OCI-LY1 (cell line): Measurements from ENCODE around the gene TLR4.

Experiments
- H2AFZ ChIP-seq: fragments of 200-600 bp; sonication (generic), shearing (Covaris generic); 2 replicates; pipeline ENCODE4 v1.6.0; 2014; ENCODE audit warnings: antibody characterized with exemption, mild to moderate bottlenecking, low read length
- H3F3A ChIP-seq: fragments of 200-600 bp; sonication (generic), shearing (Covaris generic); 2 replicates; pipeline ENCODE4 v1.6.0; 2014; ENCODE audit warnings: mild to moderate bottlenecking, antibody characterized with exemption, low read length, moderate library complexity; ENCODE audit not compliant: insufficient read depth
- H3K27ac ChIP-seq: fragments of 200-600 bp; sonication (generic); 2 replicates; pipeline ENCODE4 v1.5.1; 2014; ENCODE audit warnings: low read length, mixed run types, mild to moderate bottlenecking, low read depth; ENCODE audit not compliant: poor library complexity, severe bottlenecking
- H3K27me3 ChIP-seq: fragments of 200-600 bp; sonication (generic); 2 replicates; pipeline ENCODE4 v1.6.0; 2014; ENCODE audit warnings: antibody characterized with exemption, mild to moderate bottlenecking, low read length, moderate library complexity; ENCODE audit not compliant: insufficient read depth
- H3K36me3 ChIP-seq: fragments of 200-600 bp; sonication (generic); 2 replicates; pipeline ENCODE4 v1.6.1; 2014; ENCODE audit warnings: mild to moderate bottlenecking, antibody characterized with exemption, low read length, moderate library complexity, mixed read lengths; ENCODE audit not compliant: insufficient read depth
- H3K4me1 ChIP-seq: fragments of 200-600 bp; sonication (generic); 2 replicates; pipeline ENCODE4 v1.5.1; 2014; ENCODE audit warnings: mild to moderate bottlenecking, low read length, moderate library complexity; ENCODE audit not compliant: insufficient read depth, severe bottlenecking
- H3K4me2 ChIP-seq: fragments of 200-600 bp; sonication (generic), shearing (Covaris generic); 2 replicates; pipeline ENCODE4 v1.6.1; 2014; ENCODE audit warnings: low read length
- H3K4me3 ChIP-seq: fragments of 200-600 bp; sonication (generic); 2 replicates; pipeline ENCODE4 v1.5.1; 2014; ENCODE audit warnings: low read length, low read depth, mild to moderate bottlenecking, mixed read lengths; ENCODE audit not compliant: poor library complexity, severe bottlenecking
- H3K79me2 ChIP-seq: fragments of 200-600 bp; shearing (Covaris generic); 2 replicates; pipeline ENCODE4 v1.6.1; 2016; ENCODE audit warnings: mixed run types, low read length, mixed read lengths; ENCODE audit not compliant: insufficient read depth
- H3K9ac ChIP-seq: fragments of 200-600 bp; sonication (generic), shearing (Covaris generic); 2 replicates; pipeline ENCODE4 v1.6.1; 2014; ENCODE audit warnings: mild to moderate bottlenecking, low read length, mixed read lengths
- H3K9me2 ChIP-seq: fragments of 200-600 bp; sonication (generic), shearing (Covaris generic); 2 replicates; pipeline ENCODE4 v1.6.1; 2014; ENCODE audit warnings: low read depth, mild to moderate bottlenecking, low read length, mixed read lengths
- H3K9me3 ChIP-seq: fragments of 200-600 bp; shearing (Covaris generic); 2 replicates; pipeline ENCODE4 v1.6.1; 2014; ENCODE audit warnings: low read length, mixed read lengths
- H4K20me1 ChIP-seq: fragments of 200-600 bp; sonication (generic), shearing (Covaris generic); 2 replicates; pipeline ENCODE4 v1.6.0; 2016; ENCODE audit warnings: mild to moderate bottlenecking, low read length; ENCODE audit not compliant: insufficient read depth
- CTCF ChIP-seq: fragments of 200-600 bp; sonication (generic), shearing (Covaris generic); IDR thresholded peaks from 2 replicates; pipeline ENCODE4 v1.5.1; 2017; ENCODE audit warnings: mild to moderate bottlenecking, antibody characterized with exemption, low read length, moderate library complexity, mixed read lengths
- EZH2 ChIP-seq: fragments of 200-600 bp; sonication (generic), shearing (Covaris generic); IDR thresholded peaks from 2 replicates; pipeline ENCODE4 v1.8.0; 2017; ENCODE audit warnings: borderline replicate concordance, mixed run types, mild to moderate bottlenecking, antibody characterized with exemption, low read length, moderate library complexity, mixed read lengths

The TLR4 gene

GRCh38 chr9:117723986-117724625 is 19.9 kb downstream of the TLR4 start:
- Histone ChIP-seq H3F3A (no peaks in the 10 kb centered on the region), H2AFZ (no peak overlapping the region), H3K4me1 (no peaks in the 10 kb centered on the region), H3K9ac (no peak overlapping the region), H3K27ac (no peak overlapping the region), H3K79me2 (no peaks in the 10 kb centered on the region), H3K27me3 (no peaks in the 10 kb centered on the region), H3K9me2 (no peaks in the 10 kb centered on the region), H3K9me3 (no peaks in the 10 kb centered on the region), H3K4me3 (no peak overlapping the region), H3K36me3 (no peaks in the 10 kb centered on the region), H3K4me2 (no peak overlapping the region), H4K20me1 (no peaks in the 10 kb centered on the region)
- TF ChIP-seq EZH2 = no peak

DNA sequence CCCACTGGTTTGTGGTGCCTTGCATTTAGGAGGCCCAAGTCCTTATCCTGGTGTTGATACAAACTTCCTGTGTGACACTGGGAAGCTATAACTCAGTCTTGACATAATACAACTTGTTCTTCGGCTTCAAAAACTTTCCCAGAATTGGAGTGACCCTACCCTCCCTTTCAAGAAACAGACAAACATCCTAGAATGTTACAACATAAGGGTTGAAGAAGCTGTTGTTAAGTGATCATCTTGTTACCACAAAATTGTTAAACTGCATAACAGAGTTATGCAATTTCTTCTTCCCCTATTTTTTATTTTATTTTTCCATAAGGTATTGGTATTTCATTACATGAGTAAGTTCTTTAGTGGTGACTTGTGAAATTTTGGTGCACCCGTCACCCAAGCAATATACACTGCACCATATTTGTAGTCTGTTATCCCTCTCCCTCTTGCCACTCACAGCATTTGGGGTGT is 21.3 kb downstream of the TLR4 start:
- Histone ChIP-seq H3K27ac (no peak overlapping the region), H3K4me3 (no peak overlapping the region), H3K9me2 (no peaks in the 10 kb centered on the region), H3K9me3 (no peaks in the 10 kb centered on the region), H3K27me3 (no peaks in the 10 kb centered on the region), H3F3A (no peaks in the 10 kb centered on the region), H3K36me3 (no peaks in the 10 kb centered on the region), H3K4me1 (no peaks in the 10 kb centered on the region), H4K20me1 (no peaks in the 10 kb centered on the region), H3K4me2 (no peak overlapping the region), H3K79me2 (no peaks in the 10 kb centered on the region), H3K9ac (no peak overlapping the region), H2AFZ (no peak overlapping the region)
- TF ChIP-seq CTCF (no peak), EZH2 (no peak)

- no peaks in the 10 kb centered on the region for H3K9me3 ChIP-seq
- no peaks in the 10 kb centered on the region for H3K36me3 ChIP-seq
- no peaks in the 10 kb centered on the region for H3F3A ChIP-seq
- no peaks in the 10 kb centered on the region for H3K4me1 ChIP-seq
- TF ChIP-seq EZH2 (no peak), CTCF (no peak)
- H3K4me3 ChIP-seq = no peak overlapping the region
- no peaks in the 10 kb centered on the region for H3K79me2 ChIP-seq
- H3K27me3 ChIP-seq = 0 out of 2 replicates have a peak, but pooled peaks cover 5% of the 10 kb centered on the region
- H3K27ac ChIP-seq = no peak overlapping the region
- H2AFZ ChIP-seq = no peak overlapping the region
- H4K20me1 ChIP-seq = no peaks in the 10 kb centered on the region
- no peaks in the 10 kb centered on the region for H3K9me2 ChIP-seq
- H3K9ac ChIP-seq = no peak overlapping the region
- no peak overlapping the region for H3K4me2 ChIP-seq
These were observed 25.2 kb downstream of the TLR4 start for GRCh38 chr9:117729375-117729774.

- Histone ChIP-seq H3K9me2 (no peaks in the 10 kb centered on the region), H3K9ac (no peak overlapping the region), H4K20me1 (no peaks in the 10 kb centered on the region), H3K4me2 (no peak overlapping the region), H2AFZ (no peak overlapping the region), H3K9me3 (no peaks in the 10 kb centered on the region), H3K27me3 (0 out of 2 replicates have a peak, but pooled peaks cover 5% of the 10 kb centered on the region), H3K79me2 (no peaks in the 10 kb centered on the region), H3K36me3 (no peaks in the 10 kb centered on the region), H3K4me1 (no peaks in the 10 kb centered on the region), H3K4me3 (no peak overlapping the region), H3K27ac (no peak overlapping the region), H3F3A (no peaks in the 10 kb centered on the region)
- TF ChIP-seq EZH2 = no peak
- no peak for TF ChIP-seq CTCF
These were observed 28.3 kb downstream of the TLR4 start for GRCh38 chr9:117732494-117732893.
